ENCODE results near the gene ZMAT5.
A peak's percentile ranks its signal among the peaks of the same experiment; 100 is the strongest.

The ZMAT5 gene

DNA sequence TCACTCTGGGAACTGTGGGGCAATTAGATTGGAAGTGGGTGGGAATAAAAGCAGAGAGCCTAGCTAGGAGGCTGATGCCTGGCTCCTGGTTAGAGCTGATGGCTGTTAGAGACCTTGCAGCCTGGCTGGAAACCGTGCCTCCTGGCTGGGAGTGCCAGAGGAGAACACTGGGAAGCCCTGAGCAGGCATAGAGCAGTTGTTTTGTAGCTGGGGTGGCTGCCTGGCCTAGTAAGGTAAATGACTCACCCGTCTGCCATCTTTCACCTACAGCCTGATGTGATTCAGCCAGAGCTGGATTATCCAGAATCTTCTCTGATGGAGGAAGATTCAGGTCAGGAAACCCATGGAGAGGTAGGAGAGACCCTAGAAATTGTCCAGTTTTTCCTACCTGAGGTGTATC, 6.4 kb upstream of the ZMAT5 start:
- TF ChIP-seq, protein P1, sequence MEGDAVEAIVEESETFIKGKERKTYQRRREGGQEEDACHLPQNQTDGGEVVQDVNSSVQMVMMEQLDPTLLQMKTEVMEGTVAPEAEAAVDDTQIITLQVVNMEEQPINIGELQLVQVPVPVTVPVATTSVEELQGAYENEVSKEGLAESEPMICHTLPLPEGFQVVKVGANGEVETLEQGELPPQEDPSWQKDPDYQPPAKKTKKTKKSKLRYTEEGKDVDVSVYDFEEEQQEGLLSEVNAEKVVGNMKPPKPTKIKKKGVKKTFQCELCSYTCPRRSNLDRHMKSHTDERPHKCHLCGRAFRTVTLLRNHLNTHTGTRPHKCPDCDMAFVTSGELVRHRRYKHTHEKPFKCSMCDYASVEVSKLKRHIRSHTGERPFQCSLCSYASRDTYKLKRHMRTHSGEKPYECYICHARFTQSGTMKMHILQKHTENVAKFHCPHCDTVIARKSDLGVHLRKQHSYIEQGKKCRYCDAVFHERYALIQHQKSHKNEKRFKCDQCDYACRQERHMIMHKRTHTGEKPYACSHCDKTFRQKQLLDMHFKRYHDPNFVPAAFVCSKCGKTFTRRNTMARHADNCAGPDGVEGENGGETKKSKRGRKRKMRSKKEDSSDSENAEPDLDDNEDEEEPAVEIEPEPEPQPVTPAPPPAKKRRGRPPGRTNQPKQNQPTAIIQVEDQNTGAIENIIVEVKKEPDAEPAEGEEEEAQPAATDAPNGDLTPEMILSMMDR (IDR thresholded peaks at IDR 0.05) = no peak
- no peaks in the 10 kb centered on the region for H3K27me3 ChIP-seq (ENCODE audit: control insufficient read depth, insufficient read depth, low read length)
- no peak overlapping the region for H3K4me3 ChIP-seq (ENCODE audit: low read depth, low read length)
- H3K79me2 ChIP-seq = no peaks in the 10 kb centered on the region
- no peak overlapping the region for H2AFZ ChIP-seq
- H3K9me3 ChIP-seq (ENCODE audit: control insufficient read depth, low read length) = no peaks in the 10 kb centered on the region
- H3K36me3 ChIP-seq (ENCODE audit: control insufficient read depth, insufficient read depth, low read length) = no peaks in the 10 kb centered on the region
- no peak overlapping the region for H3K27ac ChIP-seq
- no peaks in the 10 kb centered on the region for H3K4me1 ChIP-seq
- no peak overlapping the region for H3K4me2 ChIP-seq (ENCODE audit: low read length)
- no peak overlapping the region for H3K9ac ChIP-seq

DNA sequence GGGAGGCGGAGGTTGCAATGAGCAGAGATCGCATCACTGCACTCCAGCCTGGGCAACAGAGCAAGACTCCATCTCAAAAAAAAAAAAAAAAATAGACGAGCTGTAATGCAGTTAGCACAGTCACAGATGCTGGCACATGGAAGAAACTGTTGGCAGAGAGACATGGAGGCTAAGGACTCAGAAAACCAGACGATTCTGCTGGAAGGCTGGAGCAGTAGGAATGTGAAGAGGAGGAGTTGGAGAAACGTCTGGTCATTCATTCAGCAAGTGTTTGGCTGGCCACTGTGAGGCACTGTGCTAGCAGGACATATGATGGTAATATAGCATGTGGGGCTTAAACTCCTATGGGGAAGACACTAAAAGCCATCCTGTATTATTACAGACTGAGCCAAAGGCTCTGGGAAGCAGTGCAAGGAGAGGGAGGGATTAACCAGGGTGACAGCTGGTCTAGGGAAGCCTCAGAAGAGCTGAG, 5.4 kb upstream of the ZMAT5 start:
- H3K4me3 ChIP-seq (ENCODE audit: low read depth, low read length) = no peak overlapping the region
- no peak overlapping the region for H3K9ac ChIP-seq
- no peaks in the 10 kb centered on the region for H3K27me3 ChIP-seq (ENCODE audit: control insufficient read depth, insufficient read depth, low read length)
- TF ChIP-seq, protein P1 (IDR thresholded peaks at IDR 0.05) = no peak
- H2AFZ ChIP-seq = no peak overlapping the region
- no peaks in the 10 kb centered on the region for H3K4me1 ChIP-seq
- no peaks in the 10 kb centered on the region for H3K36me3 ChIP-seq (ENCODE audit: control insufficient read depth, insufficient read depth, low read length)
- H3K4me2 ChIP-seq (ENCODE audit: low read length) = no peak overlapping the region
- H3K9me3 ChIP-seq (ENCODE audit: control insufficient read depth, low read length) = no peaks in the 10 kb centered on the region
- H3K79me2 ChIP-seq = peaks cover 6% of the 10 kb centered on the region
- H3K27ac ChIP-seq = no peak overlapping the region

DNA sequence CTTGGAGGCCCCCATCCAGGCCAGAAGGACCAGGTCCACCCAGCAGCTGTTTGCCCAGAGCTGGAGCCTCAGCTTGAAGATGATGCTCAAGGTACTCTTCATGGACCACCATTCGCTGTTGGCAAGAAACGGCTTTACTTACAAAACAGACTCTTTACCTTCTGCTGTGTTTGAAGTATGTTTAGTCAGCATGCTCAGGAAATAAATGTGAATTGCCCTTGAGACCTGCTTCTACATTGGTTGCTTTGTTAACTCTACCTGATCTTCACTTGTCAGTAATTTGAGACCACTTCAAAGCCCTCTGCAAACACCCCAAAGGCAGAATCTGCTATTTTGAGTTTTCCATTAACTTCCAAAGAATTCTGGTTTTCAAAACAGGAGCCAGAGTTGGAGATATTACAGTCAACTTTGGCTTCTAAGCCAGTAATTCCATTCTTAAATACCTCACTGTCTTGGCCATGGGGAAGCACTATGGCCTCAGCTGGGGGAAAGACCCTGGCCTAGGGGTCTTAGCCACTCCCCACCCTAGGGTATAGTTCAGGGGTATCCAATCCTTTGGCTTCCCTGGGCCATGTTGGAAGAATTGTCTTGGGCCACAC, 3.0 kb upstream of the ZMAT5 start:
- Histone ChIP-seq H3K4me2 (ENCODE audit: low read length) (no peak overlapping the region), H3K9ac (no peak overlapping the region), H3K27ac (no peak overlapping the region), H3K4me1 (no peaks in the 10 kb centered on the region), H3K4me3 (ENCODE audit: low read depth, low read length) (no peak overlapping the region), H3K9me3 (ENCODE audit: control insufficient read depth, low read length) (no peaks in the 10 kb centered on the region), H2AFZ (no peak overlapping the region), H3K79me2 (peaks cover 10% of the 10 kb centered on the region), H3K27me3 (ENCODE audit: control insufficient read depth, insufficient read depth, low read length) (no peaks in the 10 kb centered on the region), H3K36me3 (ENCODE audit: control insufficient read depth, insufficient read depth, low read length) (no peaks in the 10 kb centered on the region)
- TF ChIP-seq, protein P1 (IDR thresholded peaks at IDR 0.05) = no peak

DNA sequence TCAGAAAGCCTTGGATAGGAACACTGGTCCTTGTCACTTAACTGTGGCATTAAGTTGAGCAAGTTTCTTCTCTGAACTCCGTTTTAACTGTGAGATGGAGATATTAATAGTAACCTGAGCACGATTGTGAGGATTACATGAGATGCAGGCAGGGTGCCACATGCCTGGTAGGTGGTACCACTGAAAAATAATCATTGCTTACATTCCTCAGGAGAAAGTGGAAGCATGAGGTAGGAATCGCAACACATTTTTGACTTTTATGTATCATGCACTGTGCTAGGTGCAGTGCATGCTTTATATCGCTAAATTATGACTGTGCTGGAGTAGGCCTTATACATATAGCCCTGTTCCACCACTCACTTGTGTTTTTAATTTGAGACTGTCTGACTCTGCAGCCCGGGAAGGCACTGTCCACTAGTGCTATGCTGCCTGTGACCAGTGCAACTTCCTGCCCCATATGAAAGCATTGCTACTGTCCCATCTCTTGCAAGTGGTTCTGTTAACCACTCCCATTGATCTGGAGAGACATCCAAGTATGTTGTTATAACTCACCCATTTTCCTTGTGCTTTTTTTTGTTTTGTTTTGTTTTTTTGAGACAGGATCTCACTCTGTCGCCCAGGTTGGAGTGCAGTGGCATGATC, 1.4 kb upstream of the ZMAT5 start:
- Histone ChIP-seq H3K9ac (no peak overlapping the region), H3K27ac (peak overlapping the region; percentile 95), H2AFZ (no peak overlapping the region), H3K4me2 (ENCODE audit: low read length) (peak overlapping the region; percentile 98), H3K9me3 (ENCODE audit: control insufficient read depth, low read length) (no peaks in the 10 kb centered on the region), H3K79me2 (peaks cover 10% of the 10 kb centered on the region), H3K36me3 (ENCODE audit: control insufficient read depth, insufficient read depth, low read length) (no peaks in the 10 kb centered on the region), H3K4me1 (no peaks in the 10 kb centered on the region), H3K4me3 (ENCODE audit: low read depth, low read length) (peak overlapping the region; percentile 98), H3K27me3 (ENCODE audit: control insufficient read depth, insufficient read depth, low read length) (no peaks in the 10 kb centered on the region)
- TF ChIP-seq, protein P1 (IDR thresholded peaks at IDR 0.05) = no peak

Measured in parathyroid adenoma (tissue), 2 donors.